Fibroblast of skin of abdomen (primary cell): Measurements from ENCODE around the gene PDE10A.

Experiments
- DNase-seq: peaks from one replicate; pipeline ENCODE4 v3.0.0-alpha.2; 2013

The PDE10A gene

DNA sequence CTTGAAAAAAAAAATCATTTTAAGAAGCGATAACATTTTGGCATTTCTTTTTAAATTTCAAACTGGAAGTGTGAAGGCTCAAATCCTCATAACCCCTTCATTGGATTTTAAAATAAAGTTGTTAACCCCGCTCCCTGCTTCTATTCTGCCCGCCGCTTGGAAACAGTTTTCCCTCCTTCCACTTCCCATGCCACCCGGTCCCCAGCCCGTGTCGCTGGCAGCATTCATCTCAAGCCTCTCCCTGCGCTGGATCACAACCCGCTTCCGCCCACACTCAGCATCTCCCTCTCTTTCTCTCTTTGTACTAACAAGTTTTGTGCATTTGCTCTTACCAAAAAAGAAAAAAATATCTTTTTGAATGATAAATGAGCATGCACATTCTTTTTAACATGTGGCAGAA lies 15.4 kb upstream of the PDE10A start:
- no peak for DNase-seq

DNA sequence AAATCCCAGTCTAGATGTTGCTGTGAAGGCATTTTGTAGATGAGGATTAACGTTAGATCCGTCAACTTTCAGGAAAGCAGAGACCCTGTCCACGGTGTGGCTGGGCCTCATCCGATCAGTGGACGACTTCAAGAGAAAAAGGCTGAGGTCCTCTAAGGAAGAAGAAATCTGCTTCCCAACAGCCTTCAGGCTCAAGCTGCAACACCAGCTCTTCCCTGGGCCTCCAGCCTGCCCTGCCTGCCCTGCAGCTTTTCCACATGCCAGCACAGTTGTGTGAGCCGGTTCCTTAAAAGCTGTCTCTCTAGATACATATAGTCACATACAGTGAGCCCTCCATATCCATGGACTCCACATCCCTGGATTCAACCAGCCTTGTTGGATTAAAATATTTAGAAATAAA lies 14.1 kb upstream of the PDE10A start:
- no peak for DNase-seq

DNA sequence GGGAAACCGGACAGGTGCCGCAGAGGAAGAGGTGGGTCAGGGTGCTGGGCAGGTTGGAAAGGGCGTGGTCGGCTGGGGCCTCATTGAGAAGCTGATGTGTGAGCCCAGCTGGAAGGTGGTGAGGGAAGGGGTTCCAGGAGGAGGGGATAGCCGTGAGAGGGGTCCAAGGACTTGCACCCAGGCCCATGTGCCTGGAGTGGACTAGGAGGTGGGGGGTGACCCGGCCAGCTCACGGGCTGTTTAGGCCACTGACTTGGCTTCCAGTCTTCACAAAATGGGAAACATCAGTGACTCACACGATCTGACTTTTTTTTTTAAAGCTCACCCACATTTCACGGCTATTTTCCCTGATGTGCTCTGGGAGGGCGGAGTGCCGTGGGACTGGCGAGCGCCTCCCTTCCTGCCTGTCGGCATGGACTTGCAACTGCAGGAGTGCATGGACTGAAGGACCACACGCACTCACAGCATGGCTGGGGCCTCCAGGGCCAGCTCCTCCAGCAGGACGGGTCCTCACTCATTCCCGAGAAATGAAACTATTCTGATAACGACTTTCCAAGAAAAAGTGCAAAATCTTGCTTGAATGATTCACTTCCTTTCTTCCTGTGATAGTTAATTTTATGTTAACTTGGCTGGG lies 13.5 kb upstream of the PDE10A start:
- DNase-seq, result peak; percentile 18

DNA sequence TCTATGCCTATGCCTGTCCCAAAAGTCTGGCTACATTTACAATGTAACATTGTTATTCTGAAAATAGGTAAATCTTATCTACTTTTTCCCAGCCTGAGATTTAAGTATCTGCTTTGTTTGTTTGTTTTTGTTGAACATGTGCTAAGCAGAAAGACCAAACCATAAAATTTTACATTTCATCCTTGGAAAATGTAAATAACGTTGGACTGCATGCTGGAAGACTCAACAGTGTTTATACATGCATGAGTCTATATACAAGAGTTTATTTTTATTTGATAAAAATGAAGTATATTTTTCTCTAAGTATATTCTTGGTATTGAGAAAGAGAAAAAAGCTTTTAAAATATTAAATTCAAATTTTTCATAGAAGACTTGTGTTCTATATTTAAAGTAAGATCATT lies 12.1 kb upstream of the PDE10A start:
- no peak for DNase-seq

DNA sequence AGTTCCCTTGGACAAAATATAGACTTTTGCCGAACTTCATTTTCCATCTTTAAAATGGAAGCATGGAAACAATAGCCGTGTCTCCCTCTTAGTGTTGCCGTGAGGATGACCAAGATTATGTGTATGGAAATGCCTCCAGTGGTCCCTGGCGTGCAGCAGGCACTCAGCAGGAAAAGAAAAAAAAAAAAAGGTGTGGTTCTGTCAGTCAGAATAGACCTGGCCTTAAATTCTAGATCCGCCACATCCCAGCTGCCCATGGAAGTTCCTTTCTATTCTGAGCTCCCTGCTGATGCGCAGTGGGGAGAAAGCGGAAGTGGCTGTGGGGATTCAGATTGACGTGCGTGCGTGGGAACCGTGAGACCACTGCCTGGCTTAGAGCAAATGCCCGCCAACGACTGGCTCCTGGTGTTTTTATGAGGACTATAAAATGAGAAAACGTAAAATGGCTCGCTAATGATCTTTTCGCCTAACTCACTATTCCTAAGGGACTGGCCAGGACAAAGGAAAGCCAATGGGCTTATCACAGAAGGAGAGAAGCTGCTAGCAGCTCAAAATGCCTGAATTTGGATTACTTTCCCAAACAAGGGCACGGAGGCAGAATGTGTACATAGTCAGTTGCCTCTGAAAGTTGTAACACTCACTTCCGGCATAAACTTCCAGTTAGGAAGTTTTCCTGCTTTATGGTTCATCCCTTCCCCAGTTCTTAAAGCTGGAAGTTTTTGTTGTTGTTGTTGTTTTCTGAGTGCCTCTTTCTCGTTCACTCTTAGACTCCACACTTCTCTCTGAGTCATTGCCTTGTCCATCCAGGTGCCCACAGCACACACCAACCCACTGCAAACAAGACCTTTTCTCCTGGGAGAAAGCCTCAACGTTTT lies 11.4 kb upstream of the PDE10A start:
- DNase-seq, result no peak

DNA sequence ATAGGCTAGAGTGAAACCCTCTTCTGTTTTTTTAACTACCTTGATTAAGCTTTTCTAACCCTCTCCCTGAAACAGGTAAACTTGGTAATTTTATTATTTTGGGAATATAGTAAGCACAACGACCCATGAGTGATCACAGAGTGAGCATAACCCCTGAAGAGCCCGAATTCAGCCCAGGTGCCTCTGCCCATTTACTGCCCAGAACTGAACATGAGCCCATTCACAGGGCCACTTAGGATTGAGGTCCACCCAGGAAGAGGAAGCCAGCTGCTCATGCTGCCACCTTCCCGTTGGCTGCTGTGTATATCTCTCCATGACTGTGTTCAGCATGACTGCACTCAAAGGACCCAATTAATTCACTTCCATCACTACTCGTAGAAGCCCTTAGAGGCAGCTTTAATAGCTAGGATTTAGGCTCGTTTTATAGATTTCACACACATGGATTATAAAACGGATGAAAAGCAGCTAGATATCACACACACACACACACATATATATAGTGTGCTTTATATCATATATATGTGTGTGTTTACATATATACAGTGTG lies 8.3 kb upstream of the PDE10A start:
- DNase-seq, result no peak

DNA sequence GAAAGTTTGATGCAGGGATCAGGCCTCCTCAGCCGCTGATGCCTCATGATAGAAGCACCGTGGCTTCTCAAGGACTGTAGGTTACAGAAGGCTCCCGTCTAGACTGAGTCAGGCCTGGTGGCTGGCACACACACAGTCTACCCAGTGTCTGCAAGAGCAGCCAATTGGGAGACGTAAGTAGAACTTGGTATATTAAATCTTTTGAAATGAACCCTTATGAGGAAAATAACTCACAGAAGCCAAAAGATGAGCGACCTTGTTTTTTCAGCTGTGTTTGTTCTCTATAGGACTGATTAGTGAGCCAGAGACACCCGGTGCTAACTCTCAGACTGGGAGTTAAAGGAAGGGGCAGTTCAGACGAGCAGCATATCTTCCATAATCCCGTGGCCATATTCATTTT lies 5.9 kb upstream of the PDE10A start:
- no peak for DNase-seq

DNA sequence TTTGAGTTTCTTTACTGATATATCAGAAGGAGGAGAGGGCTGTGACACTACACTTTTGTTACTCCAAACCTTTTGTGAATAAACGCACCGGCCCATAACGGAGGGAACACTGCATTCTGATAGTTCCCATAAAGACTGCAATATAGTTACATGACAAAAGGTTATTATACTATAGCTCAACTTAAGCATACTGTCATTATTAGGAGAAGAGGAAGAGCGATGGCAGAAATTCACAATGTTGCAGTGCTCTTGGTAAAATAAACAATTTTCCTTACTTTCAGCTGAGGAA lies 2.3 kb upstream of the PDE10A start:
- no peak for DNase-seq

DNA sequence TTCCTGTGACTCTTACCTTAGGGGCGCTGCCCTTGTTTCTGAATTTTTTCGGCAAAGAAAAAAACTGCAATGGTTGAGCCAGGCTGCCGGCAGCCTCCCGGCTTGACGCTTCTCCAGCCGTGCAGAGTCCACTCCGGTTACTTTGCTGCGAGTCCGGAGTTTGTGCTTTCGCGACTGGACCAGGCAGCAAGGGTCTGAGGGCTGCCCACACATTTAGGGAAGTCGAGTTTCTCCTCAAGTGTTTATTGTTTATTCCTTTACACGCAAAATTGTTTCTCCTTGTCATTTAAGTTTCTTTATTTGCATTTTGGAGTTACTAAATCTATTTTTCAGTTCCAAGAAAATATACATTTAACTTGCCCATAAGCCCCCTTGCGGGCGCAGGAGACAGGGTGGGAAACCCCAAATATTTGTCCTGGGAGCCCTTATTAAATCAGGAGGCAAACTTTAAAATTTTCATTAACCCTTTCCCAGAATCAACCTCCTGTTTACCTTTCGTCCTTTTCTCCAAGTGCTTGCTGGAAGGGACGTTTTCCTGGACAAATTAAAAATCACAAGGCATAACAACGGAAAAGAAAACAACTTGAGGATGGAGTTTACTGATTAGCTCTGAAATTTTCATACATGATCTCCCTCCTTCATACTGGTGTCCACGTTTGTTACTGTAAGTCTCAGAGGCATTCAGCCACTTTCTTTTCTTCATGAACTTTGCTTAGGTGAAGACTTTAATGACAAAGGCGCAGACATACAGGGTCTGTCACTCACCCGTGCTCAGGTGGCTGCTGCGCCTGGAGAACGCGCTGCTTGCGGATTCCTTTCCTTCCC lies 1.7 kb upstream of the PDE10A start:
- DNase-seq, result no peak

DNA sequence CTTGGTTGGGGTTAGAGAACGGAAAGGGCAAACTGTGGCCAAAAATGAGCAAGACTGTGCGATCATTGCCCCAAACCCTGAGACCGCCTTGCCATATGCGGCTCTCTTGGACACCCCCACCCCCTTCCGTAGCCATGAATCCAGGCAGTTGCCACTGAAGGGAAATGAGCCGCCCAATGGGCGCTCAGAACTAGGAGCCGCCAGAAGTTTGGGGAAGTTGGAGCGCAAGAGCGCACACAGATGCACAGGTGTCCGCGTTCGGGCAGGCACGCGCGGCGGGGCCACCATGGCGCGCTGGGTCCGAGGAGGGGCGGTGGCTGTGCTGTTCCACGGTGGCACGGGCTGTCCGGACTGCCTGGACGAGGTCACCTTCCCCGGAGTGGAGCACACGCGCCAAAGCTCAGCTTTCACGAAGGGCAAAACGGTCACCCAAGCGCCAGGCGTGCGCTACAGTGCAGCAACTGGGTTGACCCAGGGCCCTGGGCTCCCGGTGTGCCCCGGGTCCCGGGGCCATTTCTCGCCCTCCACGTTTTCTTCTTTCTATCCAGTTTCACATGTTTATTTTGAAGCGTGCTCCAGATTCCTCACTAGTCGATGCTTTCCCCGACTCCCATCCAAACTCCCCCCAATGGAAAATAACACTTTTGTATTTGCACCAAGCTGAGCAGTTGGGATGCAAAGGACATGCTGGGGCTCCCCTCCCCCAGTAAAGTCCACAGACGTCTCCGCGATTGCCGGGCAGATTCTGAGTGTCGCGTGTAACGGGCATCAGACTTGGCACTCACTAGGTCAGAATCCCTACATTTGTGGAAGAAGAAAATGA lies 906 bp upstream of the PDE10A start:
- DNase-seq, result no peak

DNA sequence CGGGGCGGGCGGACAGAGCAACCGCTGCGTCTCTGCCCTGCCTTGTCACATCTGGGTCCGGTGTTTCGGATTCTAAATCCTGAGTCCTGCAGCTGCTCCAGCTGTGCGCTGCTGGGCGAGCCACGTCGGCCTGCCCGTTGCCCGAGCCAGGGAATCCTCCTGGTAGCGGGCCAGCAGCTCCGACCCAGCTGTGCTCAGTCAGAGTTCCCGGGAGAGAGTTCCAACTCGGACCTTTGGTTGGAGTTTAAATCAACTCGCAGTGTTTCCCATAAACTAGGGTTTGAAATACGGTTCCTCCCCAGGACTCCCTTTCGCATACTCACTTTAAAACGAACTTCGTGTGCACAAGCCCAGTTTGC lies 315 bp upstream of the PDE10A start:
- DNase-seq, result peak; percentile 5

DNA sequence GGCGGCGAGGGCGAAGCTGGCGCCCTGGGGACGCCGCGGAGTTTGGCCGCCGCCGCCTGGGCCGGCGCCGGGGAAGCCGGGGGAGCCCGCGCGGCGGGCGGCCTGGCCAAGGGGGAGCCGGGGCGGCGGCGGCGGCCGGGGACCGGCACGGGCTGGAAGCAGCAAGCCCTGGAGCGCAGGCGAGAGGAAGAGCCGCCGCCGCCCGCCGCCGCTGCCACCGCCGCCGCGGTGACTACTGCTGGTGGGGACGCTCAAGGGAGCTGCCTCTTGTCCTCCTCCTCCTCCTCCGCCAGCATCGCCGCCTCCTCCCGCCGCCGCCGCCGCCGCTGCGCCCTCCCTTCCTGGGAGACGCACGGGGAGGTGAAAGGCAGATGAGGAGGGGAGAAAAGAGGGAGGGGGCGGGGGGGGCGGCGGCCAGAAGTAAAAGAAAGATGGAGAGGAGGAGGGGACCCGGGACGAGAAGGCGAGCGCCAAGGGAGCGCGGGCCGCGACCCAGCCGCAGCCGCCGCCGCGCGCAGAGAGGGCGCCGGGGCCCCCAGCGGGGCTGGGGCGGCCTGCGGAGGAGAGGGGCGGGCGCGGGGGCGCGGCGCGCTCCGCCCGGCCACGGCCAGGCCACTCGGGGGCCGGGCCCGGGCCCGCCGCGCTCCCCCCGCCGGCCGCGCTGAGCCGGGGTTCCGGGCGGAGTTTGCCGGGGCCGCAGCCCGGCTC lies 846 bp downstream of the PDE10A start:
- peak; percentile 11 for DNase-seq

DNA sequence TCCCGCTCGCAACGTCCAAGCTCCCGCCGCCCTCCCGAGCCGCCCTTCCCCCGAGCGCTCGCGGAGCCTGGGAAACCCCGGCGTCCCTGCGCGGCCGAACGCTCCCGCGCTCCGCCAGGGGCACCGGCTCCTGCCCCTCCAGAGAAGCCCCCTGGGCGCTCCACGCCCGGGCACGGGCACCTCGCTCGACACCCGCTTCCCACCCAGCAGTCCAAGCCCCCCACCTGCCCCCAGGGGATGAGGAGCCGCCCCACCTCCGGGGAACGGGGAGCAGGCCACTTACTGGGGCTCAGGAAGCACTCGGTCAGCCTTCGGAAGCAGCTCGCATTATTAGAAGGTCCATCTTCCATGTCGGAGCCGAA lies 1.4 kb downstream of the PDE10A start:
- DNase-seq, result no peak

DNA sequence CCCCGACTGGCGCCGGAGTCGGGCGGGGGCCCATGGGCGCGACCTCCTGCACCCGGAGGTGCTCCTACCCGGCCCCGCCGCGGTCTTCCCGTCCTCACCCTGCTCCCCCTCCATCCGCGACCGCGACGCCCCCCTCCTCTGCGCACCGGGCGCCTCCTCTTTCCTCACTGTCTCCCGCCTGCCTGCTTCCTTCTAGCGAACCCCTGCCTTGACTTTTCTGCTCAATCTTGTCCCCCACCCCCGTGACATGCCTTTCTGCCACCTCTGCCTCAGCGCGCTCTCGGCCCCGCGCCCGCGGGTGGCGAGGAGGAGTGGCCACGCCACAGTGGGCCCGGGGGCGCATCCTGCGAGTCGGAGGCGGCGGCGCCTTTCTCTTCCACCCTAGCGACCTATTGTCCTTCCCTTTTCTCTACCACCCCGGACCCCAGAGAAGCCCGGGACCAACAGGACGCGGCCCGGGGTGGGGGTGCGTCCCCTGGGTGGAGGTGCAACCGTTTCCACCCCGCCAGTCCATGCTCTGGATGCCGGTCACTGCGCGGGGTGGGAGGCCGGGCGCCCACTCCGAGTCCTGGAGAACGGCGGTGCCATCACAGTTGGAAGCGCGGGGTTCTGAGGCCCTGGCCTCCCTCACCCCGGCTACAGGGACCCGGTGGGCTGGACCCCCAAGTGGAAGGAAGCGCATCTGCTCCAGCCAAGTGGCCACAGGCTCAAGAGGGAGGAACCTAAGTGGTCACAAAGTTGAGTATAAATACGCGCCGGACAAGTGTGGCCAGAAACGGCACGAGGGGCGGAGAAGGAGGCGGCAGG lies 2.0 kb downstream of the PDE10A start:
- no peak for DNase-seq

DNA sequence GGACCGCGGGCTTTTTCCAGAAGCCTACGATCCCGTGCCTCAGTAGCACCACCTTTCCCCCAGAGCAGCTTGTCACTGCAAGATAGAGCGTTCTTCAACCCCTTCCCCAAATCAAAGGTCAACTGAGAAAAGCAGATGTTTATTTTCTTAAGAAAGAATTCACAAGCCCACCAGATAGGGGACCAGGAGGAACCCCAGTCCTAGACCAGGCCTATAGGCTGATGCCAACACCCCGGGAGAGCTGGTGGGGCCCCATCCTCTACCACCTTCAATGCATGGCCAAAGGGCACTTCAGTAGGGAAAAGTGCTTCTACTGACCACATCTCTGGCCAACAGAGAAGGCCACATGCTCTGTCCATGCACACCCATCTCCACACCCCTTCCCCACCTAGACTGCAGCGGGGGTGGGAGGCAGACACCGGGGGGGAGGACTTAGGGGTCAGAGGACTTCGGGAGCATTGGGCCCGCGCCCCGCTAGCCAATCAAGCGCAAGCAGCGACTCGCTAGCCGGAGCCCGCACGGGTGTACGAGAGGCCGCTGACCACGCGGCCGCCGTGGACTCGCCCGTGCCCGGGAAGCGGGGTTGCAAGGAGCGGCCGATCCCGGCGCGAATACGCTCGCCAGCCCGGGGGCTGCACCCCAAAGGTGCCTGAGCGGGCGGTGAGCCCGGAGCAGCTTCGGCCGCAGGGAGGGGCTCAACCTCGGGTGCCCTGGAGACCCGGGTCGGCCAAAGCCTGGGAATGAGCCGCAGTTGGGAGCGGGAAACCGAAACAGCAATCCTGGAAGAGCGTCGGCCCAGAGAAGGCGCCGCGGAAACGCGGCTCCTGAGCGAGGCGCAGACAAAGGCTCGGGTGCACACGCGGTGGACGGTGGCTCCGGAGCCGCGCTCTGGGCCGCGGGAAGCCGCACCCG lies 2.8 kb downstream of the PDE10A start:
- DNase-seq, result no peak

DNA sequence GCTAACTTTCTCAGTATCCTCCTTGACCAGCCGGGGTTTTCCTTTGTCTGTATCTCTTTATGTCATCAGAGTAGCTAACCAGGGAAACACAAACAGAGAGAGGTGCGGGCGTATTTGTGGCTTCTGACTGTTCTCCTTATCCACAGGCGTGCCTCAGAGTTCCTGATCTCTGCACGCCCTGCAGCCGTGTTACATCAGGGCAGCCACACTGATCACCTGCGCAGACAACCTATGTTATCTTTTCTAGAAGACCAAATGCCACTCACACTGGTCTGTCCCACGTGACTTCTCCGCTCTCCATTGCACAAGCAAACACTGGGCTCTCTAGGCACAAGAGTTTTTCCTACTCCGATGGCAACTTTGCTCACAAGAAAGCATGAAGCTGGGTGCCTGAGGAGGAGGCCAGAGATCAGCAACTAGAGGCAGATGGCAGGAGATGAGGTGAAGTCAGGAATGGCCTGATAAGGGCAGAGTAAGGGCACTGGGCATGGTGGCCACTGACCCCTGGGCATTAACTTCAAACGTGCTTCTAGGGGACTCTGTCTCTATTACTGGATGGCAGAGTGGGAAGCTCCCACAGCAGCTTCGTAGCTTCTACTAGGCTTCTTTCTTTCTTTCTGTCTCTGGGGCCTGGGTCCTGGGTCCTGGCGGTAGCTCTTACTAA lies 4.5 kb downstream of the PDE10A start:
- DNase-seq, result no peak

DNA sequence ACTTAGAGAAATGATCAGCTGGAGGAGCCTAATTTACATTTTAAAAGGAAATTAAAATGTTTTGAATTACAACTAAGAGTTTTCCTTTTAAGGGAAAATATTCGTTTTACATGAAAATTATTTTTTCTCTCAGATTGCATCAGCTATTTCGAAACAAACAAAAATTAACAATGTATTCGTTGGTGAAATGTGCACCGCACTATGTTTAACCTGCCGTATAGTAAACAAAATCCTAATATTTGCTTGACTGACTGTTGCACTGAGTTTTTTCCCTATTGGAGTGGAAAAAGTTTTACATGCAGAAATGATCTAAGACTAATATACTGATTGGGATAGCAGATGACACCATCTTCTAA lies 5.7 kb downstream of the PDE10A start:
- DNase-seq, result no peak

DNA sequence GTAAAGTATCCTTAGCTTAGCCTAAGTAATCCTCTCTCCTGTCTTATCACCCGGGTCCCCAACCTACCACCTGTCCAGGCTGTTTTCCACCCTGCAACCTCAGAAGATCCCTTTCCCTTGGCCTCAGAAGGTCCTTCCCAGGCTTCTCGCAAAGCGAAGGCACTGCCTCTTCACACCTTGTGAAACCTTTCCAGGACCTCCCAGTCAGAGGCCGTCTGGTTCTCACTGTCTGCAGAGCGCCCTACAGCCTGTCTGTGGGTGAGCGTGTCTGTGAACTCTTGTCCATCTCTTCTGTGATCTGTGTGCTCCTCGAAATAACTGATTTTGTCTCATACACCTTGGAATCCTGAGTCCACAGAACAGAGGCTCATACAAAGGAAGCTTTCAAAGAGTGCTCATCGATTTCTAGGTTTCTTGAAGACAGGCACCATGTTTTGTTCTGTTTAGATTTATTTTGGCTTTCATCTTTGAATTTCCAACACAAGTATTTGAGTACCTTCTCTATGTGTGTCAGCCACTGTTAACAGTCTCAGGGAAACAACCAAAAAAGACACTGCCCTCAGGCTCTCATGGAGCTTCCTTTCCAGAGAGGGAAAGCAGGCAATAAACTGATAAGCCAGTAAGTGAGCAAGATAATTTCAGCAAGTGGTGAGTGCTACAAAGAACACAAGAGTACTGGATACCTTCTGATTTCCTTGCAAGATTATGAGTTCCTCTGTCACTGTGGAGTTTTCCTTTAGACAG lies 6.3 kb downstream of the PDE10A start:
- no peak for DNase-seq

DNA sequence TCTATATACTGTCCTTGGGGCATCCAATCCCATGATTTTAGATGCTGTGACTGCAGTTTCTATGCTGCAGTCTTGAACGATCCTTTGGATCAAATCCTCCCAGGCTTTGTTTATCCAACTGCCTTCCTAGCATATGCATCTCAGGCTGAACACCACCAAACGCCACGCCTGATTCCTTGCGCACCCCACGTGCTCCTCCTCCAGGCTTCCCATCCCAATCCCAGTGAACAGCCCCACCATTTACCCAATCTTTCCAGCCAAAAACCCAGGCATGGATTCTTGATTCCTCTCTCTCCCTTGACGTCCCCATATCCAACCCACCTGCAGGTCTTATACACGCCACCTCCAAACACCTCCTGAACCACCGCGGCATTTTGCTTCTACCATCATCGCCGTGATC lies 7.8 kb downstream of the PDE10A start:
- no peak for DNase-seq
